ENCODE measurements around the gene SNAPIN. TPM values are rescaled to one million over a fixed set of nuclear protein-coding genes. Genes with fewer than 3 reads are reported as not detected.

SNAPIN gene
- total and polyA plus RNA-seq, 9 donors: 31.6 to 70.2 (median 39.5) TPM

GRCh38 chr1:153612755-153613331, 45.7 kb upstream of the SNAPIN start, which contains the start of gene S100A16:
Gene S100A16 (minus strand): TSS chr1:153613137. CDS start chr1:153608151, 4,986 bp downstream.
- WGBS, 3 donors: 1 to 27% (median 6%) methylated on average over 9 of the region's 9 CpGs
- Histone ChIP-seq H3K36me3 (no peaks in the 10 kb centered on the region), H3K27me3 (no peaks in the 10 kb centered on the region), H3K9me3 (no peaks in the 10 kb centered on the region), H3K4me1 (ENCODE audit: insufficient read depth) (peaks cover 36% of the 10 kb centered on the region), H3K27ac (peak within 1 kb of the TSS; percentile 84 to 93), H3K4me3 (peak within 1 kb of the TSS; percentile 74)
- no peak for TF ChIP-seq CTCF (IDR thresholded peaks at IDR 0.05)
- peak; percentile 76 for TF ChIP-seq POLR2A (IDR thresholded peaks at IDR 0.05)
- TF ChIP-seq EP300 (IDR thresholded peaks at IDR 0.05): no peak
- peak; percentile 81 to 86 (median 82) for DNase-seq
- intact Hi-C loops (cut with DNase I): loop anchor here in 1 of 4 donors (2.0 kb wide), 1 partner anchor 60 kb away; no protein-coding TSS in a partner anchor

DNA sequence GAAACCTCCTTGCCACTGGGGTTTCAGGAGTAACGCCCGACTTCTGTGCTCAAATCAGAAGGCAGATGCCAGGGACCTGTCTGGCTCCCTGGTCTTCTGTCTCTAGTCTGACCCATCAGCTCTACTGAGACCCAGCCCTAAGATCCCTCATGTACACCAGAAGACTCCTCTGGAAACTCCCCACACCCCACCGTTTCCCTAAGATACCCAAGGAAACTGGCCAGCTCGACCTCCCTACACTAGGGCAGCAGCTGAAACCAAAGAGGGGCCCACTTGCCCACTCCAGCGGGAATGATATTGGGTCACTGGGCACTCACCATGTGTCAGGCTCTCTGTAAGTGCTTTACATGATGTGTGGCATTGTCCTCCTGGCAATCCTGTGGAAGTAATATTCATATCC, 45.1 kb upstream of the SNAPIN start:
- TF ChIP-seq EP300 (IDR thresholded peaks at IDR 0.05) (no peak), POLR2A (IDR thresholded peaks at IDR 0.05) (no peak), CTCF (IDR thresholded peaks at IDR 0.05) (no peak)
- Histone ChIP-seq H3K4me3 (no peak overlapping the region), H3K4me1 (ENCODE audit: insufficient read depth) (peaks cover 30% of the 10 kb centered on the region), H3K9me3 (no peaks in the 10 kb centered on the region), H3K36me3 (no peaks in the 10 kb centered on the region), H3K27me3 (no peaks in the 10 kb centered on the region), H3K27ac (peak overlapping the region; percentile 84 to 93)
- DNase-seq: no peak
- WGBS, 3 donors: 66 to 78% (median 73%) methylated on average over 4 to 5 of the region's 5 CpGs
- intact Hi-C loops (cut with DNase I): loop anchor here in 1 of 4 donors (2.0 kb wide), 1 partner anchor 59 kb away; no protein-coding TSS in a partner anchor

DNA sequence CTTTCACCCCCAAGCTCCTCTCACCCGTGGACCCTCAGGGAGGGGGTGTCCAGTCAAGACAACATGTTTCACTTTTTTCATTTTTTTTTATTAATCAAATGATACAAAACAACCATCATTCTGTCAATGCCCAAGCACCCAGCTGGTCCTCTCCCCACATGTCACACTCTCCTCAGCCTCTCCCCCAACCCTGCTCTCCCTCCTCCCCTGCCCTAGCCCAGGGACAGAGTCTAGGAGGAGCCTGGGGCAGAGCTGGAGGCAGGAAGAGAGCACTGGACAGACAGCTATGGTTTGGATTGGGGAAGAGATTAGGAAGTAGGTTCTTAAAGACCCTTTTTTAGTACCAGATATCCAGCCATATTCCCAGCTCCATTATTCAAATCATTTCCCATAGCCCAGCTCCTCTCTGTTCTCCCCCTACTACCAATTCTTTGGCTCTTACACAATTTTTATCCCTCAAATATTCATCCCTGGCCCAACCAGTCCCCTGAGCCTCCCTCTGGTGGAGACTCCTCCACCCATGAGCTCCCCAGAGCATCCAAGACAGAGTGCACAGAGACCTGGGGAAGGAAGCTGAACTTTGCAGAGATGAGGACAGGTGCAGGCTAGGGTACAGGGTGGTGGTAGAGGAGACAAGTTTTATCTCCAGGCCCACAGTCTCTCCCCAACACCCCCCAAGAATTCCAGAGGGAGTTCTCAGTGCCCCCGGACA, 44.2 kb upstream of the SNAPIN start:
- no peaks in the 10 kb centered on the region for H3K9me3 ChIP-seq
- no peaks in the 10 kb centered on the region for H3K36me3 ChIP-seq
- H3K4me1 ChIP-seq (ENCODE audit: insufficient read depth): peaks cover 21% of the 10 kb centered on the region
- no peak overlapping the region for H3K27ac ChIP-seq
- 54 to 65% (median 58%) methylated on average over 2 of the region's 2 CpGs for WGBS, 3 donors
- TF ChIP-seq CTCF (IDR thresholded peaks at IDR 0.05): no peak
- H3K4me3 ChIP-seq: no peak overlapping the region
- no peak for DNase-seq
- intact Hi-C loops (cut with DNase I): no loop called here
- no peaks in the 10 kb centered on the region for H3K27me3 ChIP-seq

DNA sequence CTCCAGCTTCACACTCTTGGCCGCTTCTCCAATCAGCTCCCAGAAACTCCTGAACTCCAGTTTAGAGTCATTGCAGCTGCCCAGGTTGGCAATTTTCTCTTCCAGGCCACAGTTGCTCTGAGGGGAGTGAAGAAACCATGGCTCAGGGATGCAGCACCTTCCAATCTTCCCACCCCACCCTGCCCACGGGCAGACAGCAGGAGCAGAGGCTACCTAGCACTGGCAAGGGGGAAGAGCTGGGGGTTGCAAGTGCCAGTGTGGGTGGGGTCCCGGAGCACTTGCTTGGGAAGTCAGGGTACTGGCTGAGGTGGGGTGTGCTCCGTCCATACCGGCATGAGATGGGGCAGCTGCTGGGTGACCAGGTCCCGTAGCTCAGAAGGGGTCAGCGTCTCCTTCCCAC, 43.6 kb upstream of the SNAPIN start:
- H3K9me3 ChIP-seq: no peaks in the 10 kb centered on the region
- H3K36me3 ChIP-seq: no peaks in the 10 kb centered on the region
- intact Hi-C loops (cut with DNase I): loop anchor here in 1 of 4 donors (5.0 kb wide), 1 partner anchor 33 kb away; no protein-coding TSS in a partner anchor
- TF ChIP-seq POLR2A (IDR thresholded peaks at IDR 0.05) (no peak), CTCF (IDR thresholded peaks at IDR 0.05) (no peak), EP300 (IDR thresholded peaks at IDR 0.05) (no peak)
- H3K27ac ChIP-seq: no peak overlapping the region
- peaks cover 21% of the 10 kb centered on the region for H3K4me1 ChIP-seq (ENCODE audit: insufficient read depth)
- no peak overlapping the region for H3K4me3 ChIP-seq
- no peak for DNase-seq
- H3K27me3 ChIP-seq: no peaks in the 10 kb centered on the region
- WGBS, 3 donors: 87 to 88% (median 88%) methylated on average over 7 of the region's 7 CpGs

All from ovary (tissue), 9 donors.